ENCODE measurements around the gene PLTP. TPM values are rescaled to one million over a fixed set of nuclear protein-coding genes. Genes with fewer than 3 reads are reported as not detected.

PLTP gene
- total and polyA plus RNA-seq, 2 of the 13 experiments (the other 11 are each of a cell fraction or from before 2014, with no cell fraction given) = 16.9 to 28.6 TPM

- TF ChIP-seq HBP1 (CRISPR knock-in tag; IDR thresholded peaks at IDR 0.05; ENCODE audit: low read depth) (peak; percentile 56; the same call in 1 of the 2 replicates), ZNF136 (CRISPR knock-in tag; IDR thresholded peaks at IDR 0.05; ENCODE audit: low read depth) (no peak), MXD4 (CRISPR knock-in tag; IDR thresholded peaks at IDR 0.05) (no peak), REPIN1 (CRISPR knock-in tag; IDR thresholded peaks at IDR 0.05; ENCODE audit: borderline replicate concordance, low read depth) (no peak), ZBTB38 (CRISPR knock-in tag; IDR thresholded peaks at IDR 0.05) (peak; percentile 66; the same call in 1 of the 2 replicates), CTCF (CRISPR knock-in tag; IDR thresholded peaks at IDR 0.05) (no peak), TFE3 (CRISPR knock-in tag; IDR thresholded peaks at IDR 0.05) (no peak; the same call in 1 of the 2 replicates), DR1 (CRISPR knock-in tag; IDR thresholded peaks at IDR 0.05) (no peak), MEIS2 (CRISPR knock-in tag; IDR thresholded peaks at IDR 0.05) (no peak; the same call in none of the 2 replicates), JDP2 (CRISPR knock-in tag; IDR thresholded peaks at IDR 0.05; ENCODE audit: borderline replicate concordance) (no peak), U2AF1 (optimal IDR thresholded peaks at IDR 0.05; ENCODE audit: low read depth, low read length) (no peak), TMF1 (CRISPR knock-in tag; IDR thresholded peaks at IDR 0.05; ENCODE audit: low read depth) (no peak), ZNF83 (CRISPR knock-in tag; IDR thresholded peaks at IDR 0.05; ENCODE audit: borderline replicate concordance) (no peak), NFE2L1 (CRISPR knock-in tag; IDR thresholded peaks at IDR 0.05; ENCODE audit: borderline replicate concordance) (no peak), ADNP (CRISPR knock-in tag; IDR thresholded peaks at IDR 0.05) (peak; percentile 62; the same call in 1 of the 2 replicates), ARNT2 (CRISPR knock-in tag; IDR thresholded peaks at IDR 0.05; ENCODE audit: low read depth) (no peak), ZNF777 (CRISPR knock-in tag; IDR thresholded peaks at IDR 0.05) (no peak)
- TF ChIP-seq, protein P1, sequence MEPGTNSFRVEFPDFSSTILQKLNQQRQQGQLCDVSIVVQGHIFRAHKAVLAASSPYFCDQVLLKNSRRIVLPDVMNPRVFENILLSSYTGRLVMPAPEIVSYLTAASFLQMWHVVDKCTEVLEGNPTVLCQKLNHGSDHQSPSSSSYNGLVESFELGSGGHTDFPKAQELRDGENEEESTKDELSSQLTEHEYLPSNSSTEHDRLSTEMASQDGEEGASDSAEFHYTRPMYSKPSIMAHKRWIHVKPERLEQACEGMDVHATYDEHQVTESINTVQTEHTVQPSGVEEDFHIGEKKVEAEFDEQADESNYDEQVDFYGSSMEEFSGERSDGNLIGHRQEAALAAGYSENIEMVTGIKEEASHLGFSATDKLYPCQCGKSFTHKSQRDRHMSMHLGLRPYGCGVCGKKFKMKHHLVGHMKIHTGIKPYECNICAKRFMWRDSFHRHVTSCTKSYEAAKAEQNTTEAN (CRISPR knock-in tag; conservative IDR thresholded peaks at IDR 0.05) = no peak
- TF ChIP-seq, protein P2, sequence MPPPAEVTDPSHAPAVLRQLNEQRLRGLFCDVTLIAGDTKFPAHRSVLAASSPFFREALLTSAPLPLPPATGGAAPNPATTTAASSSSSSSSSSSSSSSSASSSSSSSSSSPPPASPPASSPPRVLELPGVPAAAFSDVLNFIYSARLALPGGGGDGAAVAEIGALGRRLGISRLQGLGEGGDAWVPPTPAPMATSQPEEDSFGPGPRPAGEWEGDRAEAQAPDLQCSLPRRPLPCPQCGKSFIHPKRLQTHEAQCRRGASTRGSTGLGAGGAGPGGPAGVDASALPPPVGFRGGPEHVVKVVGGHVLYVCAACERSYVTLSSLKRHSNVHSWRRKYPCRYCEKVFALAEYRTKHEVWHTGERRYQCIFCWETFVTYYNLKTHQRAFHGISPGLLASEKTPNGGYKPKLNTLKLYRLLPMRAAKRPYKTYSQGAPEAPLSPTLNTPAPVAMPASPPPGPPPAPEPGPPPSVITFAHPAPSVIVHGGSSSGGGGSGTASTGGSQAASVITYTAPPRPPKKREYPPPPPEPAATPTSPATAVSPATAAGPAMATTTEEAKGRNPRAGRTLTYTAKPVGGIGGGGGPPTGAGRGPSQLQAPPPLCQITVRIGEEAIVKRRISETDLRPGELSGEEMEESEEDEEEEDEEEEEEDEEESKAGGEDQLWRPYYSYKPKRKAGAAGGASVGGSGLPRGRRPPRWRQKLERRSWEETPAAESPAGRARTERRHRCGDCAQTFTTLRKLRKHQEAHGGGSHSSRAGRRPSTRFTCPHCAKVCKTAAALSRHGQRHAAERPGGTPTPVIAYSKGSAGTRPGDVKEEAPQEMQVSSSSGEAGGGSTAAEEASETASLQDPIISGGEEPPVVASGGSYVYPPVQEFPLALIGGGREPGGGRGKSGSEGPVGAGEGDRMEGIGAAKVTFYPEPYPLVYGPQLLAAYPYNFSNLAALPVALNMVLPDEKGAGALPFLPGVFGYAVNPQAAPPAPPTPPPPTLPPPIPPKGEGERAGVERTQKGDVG (CRISPR knock-in tag; IDR thresholded peaks at IDR 0.05; ENCODE audit: borderline replicate concordance) = no peak
Measured at GRCh38 chr20:45909817-45910669, 1.9 kb downstream of the PLTP start (continued).

Data from HepG2 (cell line).